HEK293 (cell line): ENCODE measurements around the gene BAZ1A.

Source experiments
- CTCF ChIP-seq: fragments of 450-650 bp; formaldehyde crosslinking; IDR thresholded peaks from 2 replicates; pipeline ENCODE4 v1.5.1; 2016; ENCODE audit warnings: missing biosample characterization, missing genetic modification characterization
- REST ChIP-seq: fragments of 450-650 bp; formaldehyde crosslinking; IDR thresholded peaks from 2 replicates; pipeline ENCODE4 v1.5.1; 2016; ENCODE audit warnings: missing biosample characterization, missing genetic modification characterization
- ZBTB49 ChIP-seq: fragments of 450-650 bp; formaldehyde crosslinking; IDR thresholded peaks from 2 replicates; pipeline ENCODE4 v1.5.1; 2016; ENCODE audit warnings: missing biosample characterization, missing genetic modification characterization, low read depth
- ZNF121 ChIP-seq: fragments of 450-650 bp; formaldehyde crosslinking; IDR thresholded peaks from 2 replicates; pipeline ENCODE4 v1.5.1; 2016; ENCODE audit warnings: missing biosample characterization, missing genetic modification characterization
- ZNF658 ChIP-seq: fragments of 450-650 bp; formaldehyde crosslinking; IDR thresholded peaks from 2 replicates; pipeline ENCODE4; 2016; ENCODE audit warnings: missing biosample characterization, missing genetic modification characterization

GRCh38 chr14:34754687-34755086 is 120.5 kb downstream of the BAZ1A start:
- TF ChIP-seq ZNF658 (tag by site-specific recombination) (no peak), ZNF121 (no peak), CTCF (tag by site-specific recombination) (no peak), ZBTB49 (tag by site-specific recombination) (no peak), REST (tag by site-specific recombination) (no peak)
